HG03432 (cell line): ENCODE data around the gene CFAP100.
A peak's percentile ranks its signal among the peaks of the same experiment; 100 is the strongest.

Source experiments
- ATAC-seq: cut with Tn5 transposase; IDR thresholded peaks from one replicate; pipeline ENCODE4 v1.9.1; 2021; ENCODE audit warnings: mild to moderate bottlenecking, moderate library complexity; ENCODE audit not compliant: unreplicated experiment

The CFAP100 gene

DNA sequence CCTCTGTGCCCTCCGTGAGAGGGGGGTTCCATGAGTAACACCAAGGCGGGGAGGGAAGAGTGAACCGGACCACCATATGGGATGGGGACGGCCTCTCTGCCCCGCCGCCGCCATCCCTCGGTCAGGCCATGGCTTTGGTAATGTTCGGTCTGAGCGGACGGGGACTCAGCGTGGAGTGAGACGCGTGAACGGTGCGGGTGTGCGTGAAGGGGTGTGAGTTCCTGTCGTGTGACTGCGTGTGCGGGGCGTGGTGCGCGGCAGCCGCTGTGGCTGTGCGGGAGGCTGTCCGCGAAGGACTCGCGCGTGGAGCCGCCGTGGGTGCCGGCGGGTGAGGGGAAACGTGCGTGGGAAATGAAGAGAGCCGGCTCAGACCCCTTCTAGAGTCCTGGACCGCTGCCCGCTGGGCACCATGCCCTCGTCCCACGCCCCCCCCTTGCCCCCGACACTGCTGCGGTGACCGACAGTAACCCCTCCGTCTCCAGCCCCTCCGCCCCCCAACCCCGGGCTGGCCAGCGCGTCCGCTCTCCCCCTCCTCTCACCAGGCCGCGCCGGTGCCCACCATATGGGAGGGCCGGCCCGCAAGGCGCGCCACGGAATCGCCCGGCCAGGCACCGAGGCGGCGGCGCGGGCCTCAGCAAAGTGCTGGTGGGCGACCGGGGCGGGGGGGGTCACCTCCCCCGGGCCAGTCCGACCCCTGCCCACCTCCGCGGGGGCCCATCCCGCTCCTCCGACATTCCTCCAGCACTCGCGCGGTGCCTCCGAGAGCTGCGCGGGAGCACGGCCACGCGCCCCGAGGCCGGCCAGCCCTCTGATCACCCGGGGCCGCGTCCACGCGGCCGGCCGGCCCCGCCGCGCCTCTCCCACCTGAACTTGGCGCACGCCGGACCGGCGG, 38.1 kb upstream of the CFAP100 start:
- no peak for ATAC-seq

DNA sequence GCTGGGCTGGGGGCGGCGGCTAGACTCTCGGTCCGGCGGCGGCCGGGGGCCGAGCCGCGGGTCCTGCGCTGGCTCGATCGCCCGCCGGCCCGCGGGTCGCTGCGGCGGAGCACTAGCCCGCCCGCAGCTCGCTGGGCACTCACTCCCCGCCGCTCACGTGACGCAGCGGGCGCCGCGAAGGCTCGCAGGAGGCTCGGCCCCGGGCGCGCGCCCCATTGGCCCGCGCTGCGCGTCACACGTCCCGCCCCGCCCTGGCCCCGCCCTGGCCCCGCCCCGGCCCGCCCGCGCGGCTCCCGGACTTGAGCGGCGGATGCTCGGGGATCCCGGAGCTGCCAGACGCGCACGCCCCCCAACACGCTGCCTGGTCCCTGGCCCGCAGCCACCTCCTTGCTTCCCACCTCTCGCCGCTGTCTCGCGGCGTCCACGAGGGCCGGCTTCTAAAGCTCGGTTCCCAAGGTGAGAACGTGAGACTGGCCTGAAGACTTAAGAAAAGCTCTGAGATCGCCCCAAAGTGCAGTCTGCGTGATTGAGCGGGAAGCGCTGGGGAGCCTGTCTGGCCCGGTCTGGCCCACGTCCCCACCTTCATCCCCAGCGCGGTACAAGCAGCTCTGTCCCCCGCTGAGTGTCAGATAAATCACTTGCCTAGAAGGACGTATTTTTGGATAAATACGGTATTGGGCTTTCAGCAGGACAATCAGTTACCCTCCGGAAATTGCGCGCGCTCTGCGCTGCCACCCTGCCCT, 37.2 kb upstream of the CFAP100 start, which contains the start of gene KLF15:
Gene KLF15, minus strand, starts transcription at position 114 of the 743 bp plus-strand sequence. CDS start 4,486 bp downstream, outside the sequence.
- ATAC-seq, result peak; percentile 90

DNA sequence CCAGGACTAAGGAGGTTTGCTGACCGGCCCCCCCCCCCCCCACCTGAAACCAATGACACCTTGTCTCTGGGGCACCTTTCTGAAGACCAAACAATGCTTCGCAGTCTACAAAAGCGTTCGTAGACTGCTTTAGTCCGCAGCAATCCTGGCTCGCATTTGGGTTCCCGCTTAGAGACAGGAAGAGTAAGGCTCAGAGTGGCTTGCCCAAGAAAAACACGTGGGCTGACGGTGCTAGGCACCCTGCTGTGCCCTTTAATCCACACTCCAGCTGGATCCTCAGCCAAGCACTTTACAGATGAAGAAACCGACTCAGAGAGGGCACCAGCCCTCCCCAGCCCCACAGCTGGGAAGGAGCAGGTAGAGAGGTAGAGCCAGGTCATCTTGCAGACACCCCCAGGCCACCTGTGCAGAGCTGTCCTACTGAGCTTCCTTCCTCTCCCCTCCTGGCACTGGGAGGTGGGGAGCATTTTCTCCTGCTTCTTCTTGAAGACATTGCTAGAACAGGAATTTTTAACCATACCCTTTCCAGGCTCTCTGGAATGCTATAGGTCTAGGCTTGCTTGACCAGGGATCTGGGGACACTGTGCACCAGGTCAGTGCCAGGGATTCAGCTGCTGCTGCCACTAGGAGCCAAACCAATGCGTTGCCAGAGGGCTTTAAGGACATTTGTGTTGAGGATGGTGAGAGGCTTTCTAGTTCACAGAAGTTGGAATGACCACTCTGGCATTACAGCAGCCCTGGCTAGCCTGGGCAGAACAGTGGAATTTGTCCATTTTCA, 36.5 kb upstream of the CFAP100 start:
- ATAC-seq, result no peak

DNA sequence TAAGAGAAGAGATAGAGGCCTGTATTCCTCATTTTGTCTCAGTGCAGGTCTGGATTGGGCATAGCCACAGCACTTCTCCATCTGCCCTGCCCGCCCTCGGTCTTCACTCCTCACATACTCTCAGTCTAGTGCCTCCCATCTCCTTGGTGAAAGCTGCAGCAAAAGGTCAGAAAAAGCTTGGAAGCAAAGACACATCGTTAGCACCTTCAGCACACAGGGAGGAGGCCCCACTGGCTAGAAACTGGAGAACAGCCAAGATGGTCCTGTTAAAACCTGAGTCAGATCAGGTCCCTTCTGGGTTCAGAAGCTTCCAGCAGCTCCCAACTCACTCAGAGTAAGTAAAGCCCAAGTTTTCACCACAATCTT, 35.9 kb upstream of the CFAP100 start:
- no peak for ATAC-seq

DNA sequence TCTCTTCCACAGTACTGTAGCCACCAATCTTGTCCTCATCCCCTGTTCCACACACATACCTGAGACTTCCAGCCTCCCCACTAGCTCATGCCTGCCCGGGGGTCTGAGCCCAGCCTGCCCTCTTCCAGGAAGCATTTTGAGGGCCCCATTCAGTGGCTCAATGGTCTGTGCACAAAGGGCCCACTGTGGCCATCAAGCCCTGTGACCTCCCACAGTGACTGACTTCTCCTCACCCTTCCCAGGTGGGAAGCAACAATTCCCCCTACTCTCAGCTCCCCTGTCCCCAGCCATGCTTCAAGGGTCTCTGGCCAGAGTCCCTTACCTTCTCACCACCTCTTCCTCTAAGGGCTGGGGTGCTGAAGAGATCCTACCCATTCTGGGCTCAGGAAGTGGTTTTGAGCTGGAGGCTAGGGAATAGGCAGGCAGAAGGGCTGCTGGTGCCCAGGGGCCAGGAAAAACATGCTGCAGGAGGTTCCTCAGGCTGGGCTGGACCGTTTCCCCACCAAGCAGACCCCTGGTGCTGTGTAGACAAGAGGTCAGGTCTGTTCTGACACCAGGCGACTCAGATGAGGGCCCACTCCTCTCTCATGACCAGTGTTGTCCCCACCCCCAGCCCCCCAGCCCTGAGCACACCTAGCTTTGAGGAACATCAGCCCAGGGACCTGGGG, 34.5 kb upstream of the CFAP100 start:
- ATAC-seq, result no peak

DNA sequence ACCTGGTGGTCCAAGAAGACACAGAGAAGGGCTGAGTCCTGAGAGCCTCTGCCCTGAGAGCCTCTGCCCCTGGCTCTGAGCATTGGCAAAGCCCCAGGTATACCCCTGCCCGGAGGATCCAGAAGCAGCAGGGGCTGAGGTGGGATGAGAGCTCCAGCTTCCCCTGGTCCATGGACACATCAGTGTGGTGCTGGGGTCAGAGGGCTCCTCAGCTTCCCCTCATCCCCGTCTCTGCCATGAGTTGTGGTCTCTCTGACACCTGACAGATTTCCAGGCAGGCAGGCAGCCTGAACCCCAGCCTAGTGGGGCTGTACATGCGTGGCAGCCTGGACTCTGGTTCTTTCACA, 34.0 kb upstream of the CFAP100 start:
- ATAC-seq, result no peak

DNA sequence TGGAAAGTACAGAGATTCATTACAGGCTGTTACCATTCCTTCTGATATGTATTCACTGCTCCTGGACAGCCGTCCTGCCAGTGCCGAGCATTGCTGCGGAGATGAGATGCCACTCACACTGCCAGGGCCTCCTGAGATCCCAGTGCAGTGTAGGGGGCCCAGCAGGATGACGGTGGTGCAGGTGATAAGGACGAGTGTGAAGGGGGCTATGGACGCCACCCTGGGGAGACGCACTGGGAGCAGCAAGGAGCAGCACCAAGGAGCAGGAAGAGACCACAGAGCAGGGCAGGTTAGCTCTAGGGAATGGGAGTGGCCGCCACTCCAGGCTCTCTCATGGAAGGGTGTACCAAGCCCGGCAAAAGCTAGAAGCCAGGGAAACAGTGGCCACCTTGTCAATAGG, 33.5 kb upstream of the CFAP100 start:
- no peak for ATAC-seq

DNA sequence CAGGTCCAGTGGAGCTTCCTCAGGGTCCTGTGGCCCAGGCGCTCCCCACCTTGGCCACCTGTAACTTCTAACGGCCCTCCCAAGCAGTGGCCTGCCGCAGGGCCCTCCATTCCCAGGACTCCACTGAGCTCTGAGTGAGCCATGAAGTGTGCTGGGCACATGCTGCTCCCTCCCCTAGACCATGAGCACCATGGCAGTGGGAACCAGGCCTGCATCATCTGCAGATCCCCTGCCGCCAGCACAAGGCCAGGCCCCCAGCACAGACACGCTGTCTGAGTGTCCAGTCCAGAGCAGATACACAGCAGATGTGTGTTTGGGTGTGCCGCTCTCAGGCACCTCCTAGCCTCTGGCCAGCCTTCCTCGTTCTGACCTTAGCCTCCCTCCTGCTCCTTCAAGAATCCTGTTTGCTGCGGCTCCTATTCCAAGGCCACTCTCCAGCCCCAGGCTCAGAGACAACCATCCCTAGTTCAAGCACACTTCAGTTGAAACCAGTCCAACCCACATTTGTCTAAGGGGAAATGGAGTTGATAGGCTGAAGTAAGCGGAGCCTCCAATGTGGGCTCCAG, 30.5 kb upstream of the CFAP100 start:
- ATAC-seq, result no peak

DNA sequence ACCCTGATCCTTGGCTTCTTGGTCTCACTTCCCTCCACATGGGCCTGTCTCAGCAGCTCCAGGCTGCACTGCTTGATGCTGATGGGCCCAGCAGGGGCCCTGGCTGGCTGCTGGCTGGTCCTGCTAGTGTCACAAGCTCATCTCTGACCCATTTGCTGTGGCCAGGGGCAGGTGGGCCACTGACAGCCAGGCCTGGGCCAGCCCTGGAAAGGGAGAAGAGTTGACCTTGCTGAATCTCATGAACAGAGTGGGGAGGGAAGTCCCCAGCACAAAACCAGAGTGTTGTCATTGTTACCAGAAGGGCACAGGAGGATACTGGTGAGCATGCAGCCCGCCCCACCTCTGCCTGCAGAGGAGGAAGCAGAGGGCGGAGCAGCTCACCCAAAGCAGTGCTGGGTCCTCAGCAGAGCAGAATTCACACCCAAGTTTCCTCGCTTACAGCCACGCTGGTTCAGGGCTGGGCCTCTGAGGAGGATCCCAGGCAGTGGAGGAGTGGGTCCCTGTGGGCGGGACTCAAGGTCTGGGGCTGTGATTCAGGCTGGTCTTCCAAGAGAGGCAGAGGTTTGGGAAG, 29.9 kb upstream of the CFAP100 start:
- ATAC-seq, result peak; percentile 68

DNA sequence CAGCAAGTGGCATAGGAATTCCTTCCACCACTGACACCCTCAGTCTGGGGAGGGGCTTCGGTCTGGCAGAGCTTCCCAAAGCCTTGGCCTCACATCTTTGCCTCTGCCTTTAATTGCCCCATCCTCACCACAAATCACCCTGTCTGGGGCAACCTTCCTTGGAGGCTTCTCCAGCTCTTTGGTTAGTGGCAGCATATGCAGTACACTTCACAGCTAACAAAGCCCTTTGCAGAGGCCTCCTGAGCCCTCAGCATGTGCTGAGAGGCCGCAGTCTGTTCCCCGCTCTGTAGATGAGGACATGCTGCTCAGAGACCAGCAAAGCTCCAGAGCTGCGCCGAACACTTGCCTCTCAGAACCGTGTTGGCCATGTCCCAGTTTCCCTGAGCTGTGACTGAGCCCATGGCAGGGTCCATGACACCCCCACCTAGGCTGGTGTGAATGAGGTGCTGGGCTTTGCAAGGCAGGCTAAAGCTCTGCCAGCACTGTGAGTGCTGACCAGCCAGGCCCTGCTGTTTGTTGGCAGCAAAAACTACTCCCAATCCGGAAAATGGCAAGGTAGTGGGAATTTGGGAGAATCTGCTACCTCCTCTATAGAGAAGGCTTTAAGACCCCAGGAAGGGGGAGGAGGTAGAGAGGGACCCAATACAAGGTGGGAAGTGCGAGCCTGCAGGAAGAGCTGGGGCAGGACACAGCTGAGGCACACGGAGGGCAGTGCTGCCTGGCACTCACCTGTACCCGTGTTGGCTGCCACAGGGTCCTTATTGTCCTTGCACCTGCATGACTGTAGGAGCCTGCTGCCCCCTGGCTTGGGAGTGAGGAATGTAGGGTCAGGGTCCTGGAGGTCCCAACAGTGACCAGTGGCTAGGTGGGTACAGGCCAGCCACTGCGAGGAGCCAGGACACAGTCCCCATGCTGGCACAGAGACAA, 29.1 kb upstream of the CFAP100 start:
- ATAC-seq, result no peak

DNA sequence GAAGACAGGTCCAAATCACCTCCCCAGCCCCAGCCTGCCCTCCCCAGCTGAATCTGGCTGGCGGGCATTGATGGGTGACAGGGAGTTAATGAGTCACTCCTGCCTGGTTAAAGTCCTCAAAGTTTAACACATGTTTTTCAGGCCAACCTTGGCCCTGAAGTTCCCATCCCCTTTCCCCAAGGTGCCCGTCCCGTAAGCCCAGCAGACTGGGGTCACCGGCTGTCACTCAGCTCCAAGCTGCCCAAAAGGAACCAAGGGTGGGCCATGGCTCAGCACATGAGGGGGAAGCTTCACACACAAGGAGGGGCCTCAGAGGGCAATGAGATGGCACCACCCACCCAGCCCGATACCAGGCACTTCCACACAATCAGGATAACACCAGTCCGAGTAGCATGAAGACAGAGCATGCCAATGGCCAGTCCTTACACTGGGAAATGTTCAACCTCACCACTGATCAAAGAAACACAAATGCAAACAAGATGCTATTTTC, 27.3 kb upstream of the CFAP100 start:
- no peak for ATAC-seq

DNA sequence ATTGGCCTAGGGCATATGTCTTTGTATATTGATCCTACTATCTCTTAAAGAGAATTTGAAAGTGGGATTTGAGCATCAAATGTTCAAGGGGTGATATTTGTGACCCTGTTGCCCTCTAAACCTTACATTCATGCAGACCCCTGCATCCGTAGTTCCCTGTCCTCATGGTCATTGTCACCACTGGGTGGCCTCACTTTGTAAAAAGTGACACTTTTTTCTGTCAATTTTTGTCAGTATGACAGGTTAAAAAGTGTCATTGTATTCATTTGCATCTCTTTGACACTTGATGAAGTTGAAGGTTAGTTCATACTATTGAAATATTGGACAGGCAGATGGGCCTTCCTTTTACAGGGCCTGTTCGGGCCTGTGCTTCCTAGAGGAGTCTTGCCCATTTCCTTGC, 25.2 kb upstream of the CFAP100 start:
- ATAC-seq, result no peak

DNA sequence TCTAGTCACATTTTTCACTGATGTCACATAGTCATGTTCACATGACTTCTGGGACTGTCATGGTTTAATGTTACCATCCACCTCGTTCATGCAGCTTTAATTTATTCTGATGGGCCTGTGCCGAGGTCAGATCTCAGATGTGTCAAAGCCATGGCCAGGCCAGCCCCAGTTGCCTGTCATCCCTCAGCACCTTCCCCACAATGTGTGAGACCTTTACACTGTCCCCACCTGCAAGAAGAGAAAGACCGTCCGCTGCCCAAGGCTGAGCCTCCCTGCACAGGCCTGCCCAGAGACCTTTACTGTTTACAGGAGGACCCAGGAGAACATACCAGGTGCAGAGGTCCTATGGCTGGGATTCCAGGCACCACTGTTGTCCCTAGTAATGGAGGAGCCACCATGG, 24.7 kb upstream of the CFAP100 start:
- no peak for ATAC-seq

DNA sequence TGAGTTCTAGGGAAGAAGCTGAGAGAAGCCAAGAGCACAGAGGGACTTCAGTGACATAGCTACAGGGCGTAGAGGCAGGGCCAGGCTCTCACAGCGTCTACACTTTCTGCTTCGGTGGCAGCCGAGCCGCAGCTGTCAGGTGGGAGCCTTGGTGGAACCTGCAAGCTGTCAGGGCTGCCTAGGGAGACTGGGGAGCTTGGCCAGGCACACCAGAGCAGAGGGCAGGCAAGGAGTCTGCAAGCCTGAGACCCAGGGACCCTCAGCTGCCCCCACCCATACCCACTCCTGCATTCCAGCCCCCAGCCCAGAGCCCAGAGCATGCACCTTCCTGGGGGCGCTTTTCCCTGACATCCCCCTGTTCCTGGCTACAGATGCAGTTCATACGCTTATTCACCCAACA, 24.1 kb upstream of the CFAP100 start:
- ATAC-seq, result no peak

DNA sequence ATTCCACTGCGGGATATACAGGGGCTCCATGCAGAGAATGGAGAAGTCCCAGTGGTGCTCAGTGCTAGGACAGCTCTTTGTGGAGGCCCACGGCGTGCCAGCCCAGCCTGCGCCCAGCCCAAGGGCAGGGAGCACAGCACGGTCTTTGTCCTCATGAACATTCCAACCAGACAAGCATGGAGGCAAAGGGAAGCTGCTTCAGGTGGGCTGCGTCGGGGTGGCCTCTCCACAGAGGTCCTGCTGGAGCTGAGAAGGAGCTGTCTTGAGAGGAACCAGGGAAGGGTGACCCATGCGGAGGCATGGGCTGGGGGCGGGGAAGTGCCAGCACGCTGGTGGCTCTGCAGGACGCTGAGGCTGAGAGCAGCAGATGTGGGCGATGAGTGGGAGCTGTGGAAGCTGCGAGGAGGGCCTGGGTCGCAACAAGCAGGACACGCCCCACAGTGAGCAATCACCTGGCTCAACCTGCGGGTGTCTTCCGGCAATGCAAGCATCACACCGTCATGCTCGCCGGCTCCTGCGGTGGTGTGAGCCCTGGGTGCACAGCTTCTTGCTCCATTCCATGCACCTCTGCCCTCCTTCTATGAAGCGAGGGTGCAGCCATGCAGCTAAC, 23.5 kb upstream of the CFAP100 start:
- ATAC-seq, result no peak

DNA sequence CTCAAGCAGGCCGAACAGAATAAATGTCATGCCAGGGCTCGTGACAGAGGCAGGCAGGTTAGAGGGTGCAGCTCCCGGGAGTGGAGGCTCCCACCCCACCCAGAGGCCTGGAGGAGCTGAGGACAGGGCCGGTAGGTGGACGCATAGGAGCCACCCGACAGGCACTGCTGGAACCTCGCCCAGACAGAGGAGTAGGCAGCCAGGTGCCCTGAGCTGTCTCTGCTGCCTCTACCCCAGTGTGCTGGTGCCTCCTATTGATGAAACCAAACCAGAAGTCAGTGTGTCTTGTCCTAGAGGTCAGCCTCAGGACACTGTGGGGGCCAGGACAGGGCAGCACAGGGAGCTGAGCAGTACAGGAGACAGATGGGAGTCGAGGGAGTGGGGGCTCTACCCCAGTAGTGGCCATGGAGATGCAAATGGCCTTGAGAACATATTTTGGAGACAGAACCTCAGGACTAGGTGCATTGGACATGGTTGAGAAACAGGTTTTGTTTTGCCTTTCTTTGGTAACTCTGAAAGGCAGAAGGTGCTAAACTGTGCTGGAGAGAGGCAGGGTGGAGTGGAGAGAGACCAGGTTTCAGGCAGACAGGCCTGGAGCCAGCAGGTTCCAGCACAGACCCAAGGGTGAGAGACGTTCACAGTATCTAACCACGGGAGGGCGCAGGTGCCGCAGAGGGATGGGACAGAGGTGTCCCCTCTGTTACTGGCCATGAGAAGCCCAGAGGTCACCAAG, 22.1 kb upstream of the CFAP100 start:
- ATAC-seq, result no peak

DNA sequence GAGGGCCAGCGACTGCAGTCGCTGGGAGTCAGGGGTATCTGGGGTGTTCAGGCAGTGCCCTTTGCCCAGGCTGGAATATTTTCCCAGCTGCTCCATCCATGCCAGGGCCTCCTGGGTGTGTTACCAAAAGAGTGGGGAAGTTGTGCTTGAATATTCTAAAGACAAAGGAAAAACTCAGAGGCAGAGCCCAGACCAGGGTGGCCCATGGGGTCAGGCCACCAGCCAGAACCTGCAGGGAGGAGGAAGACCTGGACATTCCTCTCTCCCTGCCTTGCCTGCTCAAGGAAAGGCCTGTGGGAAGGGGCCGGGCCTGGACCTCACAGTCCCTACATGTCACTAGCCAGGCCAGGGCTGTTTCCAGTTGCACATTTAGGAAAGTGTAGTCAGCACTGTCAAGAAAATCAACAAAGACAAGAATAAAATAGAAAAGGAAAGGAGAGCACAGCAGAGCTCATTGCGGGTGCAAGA, 21.5 kb upstream of the CFAP100 start:
- ATAC-seq, result no peak
